ENCODE measurements around the gene THADA.

Gene THADA

GRCh38 chr2:43458014-43458628, 137.7 kb downstream of the THADA start:
- no peak for DNase-seq (ENCODE audit: low spot score)
- TF ChIP-seq CTCF (IDR thresholded peaks at IDR 0.05; ENCODE audit: extremely low read depth, missing control alignments), result no peak

DNA sequence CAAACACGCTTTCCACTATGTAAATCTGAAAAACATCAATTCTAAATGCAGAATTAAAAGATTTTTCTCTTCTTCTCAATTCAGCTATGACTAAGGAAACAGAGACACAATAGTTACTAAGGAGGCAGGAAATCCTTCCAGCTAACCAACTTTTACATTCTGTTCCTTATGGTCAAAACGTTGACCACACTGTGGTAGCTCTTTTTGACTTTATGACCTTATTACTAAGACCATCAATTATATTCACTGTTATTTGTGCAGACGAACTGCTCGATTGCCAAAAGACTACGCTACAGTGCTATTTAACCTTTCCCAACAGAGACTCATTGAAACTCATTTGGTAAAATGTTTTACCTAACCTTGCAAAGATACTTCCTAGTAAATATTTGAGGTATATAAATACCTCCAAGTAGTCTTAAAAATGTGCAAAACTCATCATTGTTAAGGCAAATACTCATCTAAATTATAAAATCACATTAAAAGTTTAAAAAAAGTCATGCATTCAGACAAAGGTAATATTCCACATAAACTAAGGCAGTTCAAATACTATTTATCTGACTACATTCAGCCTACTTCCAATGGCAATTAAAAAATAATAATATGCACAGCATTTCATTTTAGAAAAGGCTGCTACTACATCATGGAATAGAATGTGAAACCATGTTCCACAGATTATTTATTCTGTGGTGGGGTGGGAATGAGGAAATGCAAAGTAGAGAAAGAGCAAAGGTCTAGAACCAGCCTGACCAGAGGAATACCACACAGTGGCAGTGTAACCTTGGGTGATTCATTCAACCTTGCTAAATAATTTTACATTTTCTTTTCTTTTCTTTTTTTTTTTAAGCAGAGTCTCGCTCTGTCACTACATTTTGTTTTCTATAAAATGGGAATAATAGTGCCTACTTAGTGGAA, 139.9 kb downstream of the THADA start:
- no peak for DNase-seq (ENCODE audit: low spot score)
- no peak for TF ChIP-seq CTCF (IDR thresholded peaks at IDR 0.05; ENCODE audit: extremely low read depth, missing control alignments)

GRCh38 chr2:43455296-43455695, 140.5 kb downstream of the THADA start:
- no peak for TF ChIP-seq CTCF (IDR thresholded peaks at IDR 0.05; ENCODE audit: extremely low read depth, missing control alignments)
- DNase-seq (ENCODE audit: low spot score), result no peak

- no peak for TF ChIP-seq CTCF (IDR thresholded peaks at IDR 0.05; ENCODE audit: extremely low read depth, missing control alignments)
- DNase-seq (ENCODE audit: low spot score), result no peak
Measured at GRCh38 chr2:43454791-43455190, 141.0 kb downstream of the THADA start.

- no peak for DNase-seq (ENCODE audit: low spot score)
- no peak for TF ChIP-seq CTCF (IDR thresholded peaks at IDR 0.05; ENCODE audit: extremely low read depth, missing control alignments)
Measured at GRCh38 chr2:43453179-43454170, 142.4 kb downstream of the THADA start.

DNA sequence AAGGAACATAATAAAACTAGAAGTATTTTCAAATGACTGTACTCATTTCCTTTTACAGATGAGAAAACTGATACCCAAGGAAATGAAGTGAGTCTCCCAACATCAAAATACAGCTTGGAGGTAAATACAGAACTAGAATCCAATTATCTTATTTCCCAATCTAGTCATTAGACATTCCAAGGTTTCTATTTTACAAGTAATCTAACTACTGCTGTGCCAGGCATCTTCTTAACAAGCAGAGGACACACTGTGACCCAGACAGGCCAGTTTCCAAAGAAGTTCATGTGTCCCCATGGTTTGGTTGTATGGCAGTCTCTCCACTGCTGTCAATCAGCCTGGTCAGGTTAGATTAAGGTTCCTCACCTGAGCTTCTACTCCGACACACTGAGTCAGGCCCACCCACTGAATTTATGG, 143.5 kb downstream of the THADA start:
- TF ChIP-seq CTCF (IDR thresholded peaks at IDR 0.05; ENCODE audit: extremely low read depth, missing control alignments), result no peak
- no peak for DNase-seq (ENCODE audit: low spot score)
